ENCODE measurements around the gene RAMACL. TPM values are rescaled to one million over a fixed set of nuclear protein-coding genes. Genes with fewer than 3 reads are reported as not detected.

The RAMACL gene
- total and polyA plus RNA-seq, 4 donors = 0.41 to 6.4 (median 2.4) TPM; not detected in 1

- Histone ChIP-seq H3K27ac (ENCODE audit: low read depth in 1 of 2, low read length in 2 of 2) (no peak overlapping the region), H3K9me3 (ENCODE audit: control insufficient read depth, low read length) (no peaks in the 10 kb centered on the region), H3K4me3 (ENCODE audit: low read length in 2 of 2) (no peak overlapping the region), H3K27me3 (ENCODE audit: control insufficient read depth in 1 of 2, insufficient read depth in 2 of 2, low read length in 1 of 2) (no peaks in the 10 kb centered on the region), H3K4me1 (ENCODE audit: control insufficient read depth in 1 of 2, insufficient read depth in 2 of 2, low read length in 2 of 2) (no peaks in the 10 kb centered on the region), H3K36me3 (ENCODE audit: control insufficient read depth in 1 of 2, insufficient read depth in 2 of 2, low read length in 1 of 2) (no peaks in the 10 kb centered on the region)
- intact Hi-C loops (cut with DNase I) = loop anchor here in 1 of 2 donors (5.0 kb wide), 1 partner anchor 39 kb away; no protein-coding TSS in a partner anchor
- ATAC-seq (ENCODE audit: low FRiP score) (no peak), DNase-seq (no peak)
- 97 to 99% methylated on average over 6 of the region's 6 CpGs for WGBS, 2 donors
These were observed 9.5 kb upstream of the RAMACL start for GRCh38 chr6:166595949-166596348.

- intact Hi-C loops (cut with DNase I) = loop anchor here in 1 of 2 donors (5.0 kb wide), 1 partner anchor 38 kb away; no protein-coding TSS in a partner anchor
- WGBS, 2 donors = 87 to 88% methylated on average over 13 of the region's 13 CpGs
- ATAC-seq (ENCODE audit: low FRiP score) = no peak
- Histone ChIP-seq H3K9me3 (ENCODE audit: control insufficient read depth, low read length) (no peaks in the 10 kb centered on the region), H3K27ac (ENCODE audit: low read depth in 1 of 2, low read length in 2 of 2) (no peak overlapping the region), H3K4me1 (ENCODE audit: control insufficient read depth in 1 of 2, insufficient read depth in 2 of 2, low read length in 2 of 2) (no peaks in the 10 kb centered on the region), H3K36me3 (ENCODE audit: control insufficient read depth in 1 of 2, insufficient read depth in 2 of 2, low read length in 1 of 2) (no peaks in the 10 kb centered on the region), H3K27me3 (ENCODE audit: control insufficient read depth in 1 of 2, insufficient read depth in 2 of 2, low read length in 1 of 2) (no peaks in the 10 kb centered on the region), H3K4me3 (ENCODE audit: low read length in 2 of 2) (no peak overlapping the region)
- DNase-seq = no peak
These were observed 8.7 kb upstream of the RAMACL start for GRCh38 chr6:166595061-166595780.

- Histone ChIP-seq H3K4me1 (ENCODE audit: control insufficient read depth in 1 of 2, insufficient read depth in 2 of 2, low read length in 2 of 2) (no peaks in the 10 kb centered on the region), H3K36me3 (ENCODE audit: control insufficient read depth in 1 of 2, insufficient read depth in 2 of 2, low read length in 1 of 2) (no peaks in the 10 kb centered on the region), H3K4me3 (ENCODE audit: low read length in 2 of 2) (no peak overlapping the region), H3K27me3 (ENCODE audit: control insufficient read depth in 1 of 2, insufficient read depth in 2 of 2, low read length in 1 of 2) (no peaks in the 10 kb centered on the region), H3K9me3 (ENCODE audit: control insufficient read depth, low read length) (no peaks in the 10 kb centered on the region), H3K27ac (ENCODE audit: low read depth in 1 of 2, low read length in 2 of 2) (no peak overlapping the region)
- WGBS, 2 donors = 95 to 96% methylated on average over 9 of the region's 9 CpGs
- DNase-seq (no peak), ATAC-seq (ENCODE audit: low FRiP score) (no peak)
- intact Hi-C loops (cut with DNase I) = no loop called here
These were observed 6.3 kb upstream of the RAMACL start for GRCh38 chr6:166592821-166593220.

- ATAC-seq (ENCODE audit: low FRiP score) (no peak), DNase-seq (no peak)
- Histone ChIP-seq H3K4me3 (ENCODE audit: low read length in 2 of 2) (no peak overlapping the region), H3K9me3 (ENCODE audit: control insufficient read depth, low read length) (no peaks in the 10 kb centered on the region), H3K27me3 (ENCODE audit: control insufficient read depth in 1 of 2, insufficient read depth in 2 of 2, low read length in 1 of 2) (no peaks in the 10 kb centered on the region), H3K4me1 (ENCODE audit: control insufficient read depth in 1 of 2, insufficient read depth in 2 of 2, low read length in 2 of 2) (no peaks in the 10 kb centered on the region), H3K36me3 (ENCODE audit: control insufficient read depth in 1 of 2, insufficient read depth in 2 of 2, low read length in 1 of 2) (no peaks in the 10 kb centered on the region), H3K27ac (ENCODE audit: low read depth in 1 of 2, low read length in 2 of 2) (no peak overlapping the region)
- intact Hi-C loops (cut with DNase I) = no loop called here
- WGBS, 2 donors = 86 to 87% methylated on average over 7 of the region's 7 CpGs
These were observed 5.6 kb upstream of the RAMACL start for GRCh38 chr6:166591961-166592520.

GRCh38 chr6:166591026-166591425 is 4.5 kb upstream of the RAMACL start:
- Histone ChIP-seq H3K27me3 (ENCODE audit: control insufficient read depth in 1 of 2, insufficient read depth in 2 of 2, low read length in 1 of 2) (no peaks in the 10 kb centered on the region), H3K4me1 (ENCODE audit: control insufficient read depth in 1 of 2, insufficient read depth in 2 of 2, low read length in 2 of 2) (no peaks in the 10 kb centered on the region), H3K36me3 (ENCODE audit: control insufficient read depth in 1 of 2, insufficient read depth in 2 of 2, low read length in 1 of 2) (no peaks in the 10 kb centered on the region), H3K4me3 (ENCODE audit: low read length in 2 of 2) (no peak overlapping the region), H3K27ac (ENCODE audit: low read depth in 1 of 2, low read length in 2 of 2) (no peak overlapping the region), H3K9me3 (ENCODE audit: control insufficient read depth, low read length) (no peaks in the 10 kb centered on the region)
- DNase-seq (no peak), ATAC-seq (ENCODE audit: low FRiP score) (no peak)
- 97% methylated on average over 11 of the region's 11 CpGs for WGBS, 2 donors
- intact Hi-C loops (cut with DNase I) = no loop called here

- Histone ChIP-seq H3K9me3 (ENCODE audit: control insufficient read depth, low read length) (no peaks in the 10 kb centered on the region), H3K27ac (ENCODE audit: low read depth in 1 of 2, low read length in 2 of 2) (no peak overlapping the region), H3K4me3 (ENCODE audit: low read length in 2 of 2) (no peak overlapping the region), H3K36me3 (ENCODE audit: control insufficient read depth in 1 of 2, insufficient read depth in 2 of 2, low read length in 1 of 2) (no peaks in the 10 kb centered on the region), H3K4me1 (ENCODE audit: control insufficient read depth in 1 of 2, insufficient read depth in 2 of 2, low read length in 2 of 2) (no peaks in the 10 kb centered on the region), H3K27me3 (ENCODE audit: control insufficient read depth in 1 of 2, insufficient read depth in 2 of 2, low read length in 1 of 2) (no peaks in the 10 kb centered on the region)
- 83 to 90% methylated on average over 8 of the region's 8 CpGs for WGBS, 2 donors
- ATAC-seq (ENCODE audit: low FRiP score) = no peak
- DNase-seq = no peak
- intact Hi-C loops (cut with DNase I) = no loop called here
These were observed 3.5 kb upstream of the RAMACL start for GRCh38 chr6:166589786-166590574.

- H3K9me3 ChIP-seq (ENCODE audit: control insufficient read depth, low read length) = no peaks in the 10 kb centered on the region
- intact Hi-C loops (cut with DNase I) = no loop called here
- DNase-seq = no peak
- 78 to 83% methylated on average over 4 of the region's 4 CpGs for WGBS, 2 donors
- H3K27me3 ChIP-seq (ENCODE audit: control insufficient read depth in 1 of 2, insufficient read depth in 2 of 2, low read length in 1 of 2) = no peaks in the 10 kb centered on the region
- H3K4me3 ChIP-seq (ENCODE audit: low read length in 2 of 2) = no peak overlapping the region
- H3K4me1 ChIP-seq (ENCODE audit: control insufficient read depth in 1 of 2, insufficient read depth in 2 of 2, low read length in 2 of 2) = no peaks in the 10 kb centered on the region
- H3K27ac ChIP-seq (ENCODE audit: low read depth in 1 of 2, low read length in 2 of 2) = no peak overlapping the region
- no peak for ATAC-seq (ENCODE audit: low FRiP score)
- H3K36me3 ChIP-seq (ENCODE audit: control insufficient read depth in 1 of 2, insufficient read depth in 2 of 2, low read length in 1 of 2) = no peaks in the 10 kb centered on the region
These were observed 2.9 kb upstream of the RAMACL start for GRCh38 chr6:166589337-166589731.

GRCh38 chr6:166588691-166589336 is 2.3 kb upstream of the RAMACL start:
- Histone ChIP-seq H3K4me1 (ENCODE audit: control insufficient read depth in 1 of 2, insufficient read depth in 2 of 2, low read length in 2 of 2) (no peaks in the 10 kb centered on the region), H3K4me3 (ENCODE audit: low read length in 2 of 2) (no peak overlapping the region), H3K9me3 (ENCODE audit: control insufficient read depth, low read length) (no peaks in the 10 kb centered on the region), H3K27me3 (ENCODE audit: control insufficient read depth in 1 of 2, insufficient read depth in 2 of 2, low read length in 1 of 2) (no peaks in the 10 kb centered on the region), H3K27ac (ENCODE audit: low read depth in 1 of 2, low read length in 2 of 2) (no peak overlapping the region), H3K36me3 (ENCODE audit: control insufficient read depth in 1 of 2, insufficient read depth in 2 of 2, low read length in 1 of 2) (no peaks in the 10 kb centered on the region)
- WGBS, 2 donors = 75 to 77% methylated on average over 11 of the region's 11 CpGs
- intact Hi-C loops (cut with DNase I) = no loop called here
- DNase-seq (no peak), ATAC-seq (ENCODE audit: low FRiP score) (no peak)
